NCI-H2196 treated with DMSO at 0.1 percent for 48 hours (cell line): ENCODE results near the gene LRP1B.

Experiments used
- DNase-seq: peaks from one replicate; lab custom pipeline; 2025; ENCODE audit not compliant: unreplicated experiment; lab: John Stamatoyannopoulos, UW

Gene LRP1B

GRCh38 chr2:141529659-141530058 is 601.2 kb downstream of the LRP1B start:
- DNase-seq: no peak

- no peak for DNase-seq
Observed at GRCh38 chr2:141528990-141529389, 601.8 kb downstream of the LRP1B start.

DNA sequence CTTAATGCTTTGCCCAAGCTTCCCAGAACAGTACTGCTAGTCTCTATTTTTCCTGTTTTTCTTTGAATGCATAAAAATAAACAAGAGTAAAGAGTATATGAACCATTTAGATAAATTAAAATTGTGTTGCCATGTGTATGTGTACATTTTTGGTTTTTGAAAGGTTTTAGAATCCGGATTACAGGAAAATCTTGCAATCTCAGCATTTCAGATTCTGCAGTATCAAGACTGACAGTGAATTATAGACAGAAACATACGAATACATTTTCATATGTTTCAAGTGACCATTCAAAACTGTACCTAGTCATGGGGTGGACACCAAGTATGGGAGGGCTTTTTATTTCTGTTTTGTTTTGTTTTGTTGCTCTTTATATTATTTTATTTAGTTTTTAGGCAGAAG is 604.1 kb downstream of the LRP1B start:
- DNase-seq: no peak

DNA sequence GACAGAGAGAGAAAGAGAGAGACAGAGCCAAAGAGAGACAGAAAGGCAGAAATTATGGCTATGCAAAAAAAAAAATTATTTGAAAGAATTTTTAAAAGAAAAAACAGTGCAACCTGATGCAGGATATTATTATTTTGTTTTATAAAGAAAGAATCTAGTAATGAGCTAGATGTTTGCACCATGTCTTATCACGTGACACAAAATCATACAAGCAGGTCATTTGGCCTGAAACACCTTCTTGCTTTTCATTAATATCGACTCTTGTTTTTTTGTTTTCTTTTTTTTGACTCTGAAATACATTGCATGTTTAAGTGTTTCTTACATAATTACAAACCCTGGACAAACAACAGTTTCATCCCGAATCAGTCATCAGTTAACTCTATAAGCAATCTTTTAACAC is 606.0 kb downstream of the LRP1B start:
- DNase-seq: no peak

DNA sequence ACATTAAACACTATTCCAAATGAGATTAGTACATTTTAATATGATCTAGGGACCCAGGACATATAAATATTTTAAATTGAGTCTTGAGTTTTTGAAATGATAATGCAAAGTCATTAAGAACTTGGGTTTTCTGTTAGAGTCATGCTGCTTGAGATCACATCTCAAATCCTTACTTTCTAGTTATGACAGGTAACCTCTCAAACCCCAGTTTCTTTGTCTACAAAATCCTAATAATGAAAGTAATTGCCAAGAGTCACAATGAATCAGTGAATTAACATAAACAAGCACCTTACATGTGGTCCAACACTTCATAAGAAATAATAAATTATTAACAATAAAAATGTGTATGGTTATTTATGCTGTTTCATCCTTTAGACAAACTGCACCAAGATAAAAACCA is 607.6 kb downstream of the LRP1B start:
- DNase-seq: no peak

DNA sequence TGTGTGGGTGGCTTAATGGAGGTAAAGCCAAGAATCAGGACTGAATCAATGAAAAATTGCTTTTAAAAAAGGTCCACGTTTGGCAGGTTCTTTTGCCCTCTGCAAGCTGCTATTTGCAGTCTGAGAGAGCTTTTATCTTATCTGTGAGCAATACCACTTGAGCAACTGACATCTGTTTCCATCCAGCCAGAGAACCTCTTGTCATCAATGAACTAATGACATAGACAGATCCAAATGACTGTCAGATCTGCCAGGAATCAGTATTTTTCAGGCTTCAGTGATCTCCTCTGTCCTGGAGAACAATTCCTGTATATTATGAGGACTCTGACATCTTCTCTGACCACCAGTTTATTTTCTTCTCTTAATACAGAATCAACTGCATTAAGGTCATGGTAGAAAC is 608.1 kb downstream of the LRP1B start:
- no peak for DNase-seq

DNA sequence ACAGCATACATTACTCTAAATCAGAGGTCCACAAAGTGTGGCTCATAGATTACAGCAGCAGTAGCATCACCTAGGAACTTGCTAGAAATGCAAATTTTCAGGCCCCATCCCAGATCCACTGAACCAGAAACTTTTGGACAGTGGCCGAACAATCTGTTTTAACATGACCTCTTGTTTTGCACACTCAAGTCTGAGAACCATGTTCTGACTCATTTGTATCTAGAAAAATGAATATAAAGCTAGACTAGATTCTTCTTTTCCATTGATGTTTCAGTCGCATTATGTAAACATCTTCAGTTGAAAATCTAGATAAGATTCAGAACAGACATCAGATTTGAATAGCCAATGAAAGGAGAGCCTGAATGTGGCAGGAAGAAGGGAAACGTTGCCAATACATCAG is 608.8 kb downstream of the LRP1B start:
- no peak for DNase-seq

DNA sequence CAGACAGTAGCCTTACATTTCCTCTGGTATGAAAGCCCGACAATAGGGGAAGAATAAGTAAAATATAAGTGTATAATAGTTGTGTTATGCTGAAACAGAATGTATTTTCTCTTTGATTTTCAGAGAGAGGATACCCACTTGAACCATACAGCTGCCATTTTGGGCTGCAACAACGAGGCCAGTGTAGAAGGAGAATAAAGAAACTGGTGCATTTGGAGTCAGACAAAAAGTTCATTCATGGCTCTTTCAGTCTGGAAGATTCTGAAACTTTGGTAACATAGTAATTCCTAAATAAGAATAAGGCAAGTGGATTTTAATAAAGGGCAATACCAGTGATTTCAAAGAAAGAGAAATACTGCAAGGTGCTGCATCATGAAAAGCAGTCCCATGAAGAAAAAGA is 610.9 kb downstream of the LRP1B start:
- no peak for DNase-seq

DNA sequence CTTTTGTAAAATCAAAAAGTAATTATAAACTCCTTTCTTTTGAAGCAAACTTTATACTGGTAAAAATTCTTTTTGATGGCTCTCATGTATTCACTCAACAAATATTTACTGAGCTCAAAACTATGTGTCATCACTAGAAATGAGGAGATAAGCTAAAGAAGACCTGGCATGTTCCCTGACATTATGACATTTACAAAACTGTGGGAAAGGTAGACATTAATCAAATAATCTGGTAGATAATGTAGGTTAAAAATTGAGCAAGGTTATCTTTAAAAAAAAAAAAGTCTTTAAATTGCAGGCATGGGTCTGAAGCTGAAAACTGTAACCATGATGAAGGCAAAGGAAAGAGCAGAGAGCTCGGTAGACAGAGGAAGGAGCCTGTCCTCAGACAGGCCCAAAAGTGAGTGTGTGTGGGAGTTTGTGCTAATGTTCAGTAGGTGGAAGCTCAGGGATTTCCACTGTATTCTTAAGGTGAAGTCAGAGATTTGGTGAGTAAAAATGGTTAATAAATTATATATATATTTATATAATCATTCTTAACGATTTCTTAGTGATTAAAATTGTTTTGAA is 612.9 kb downstream of the LRP1B start:
- no peak for DNase-seq

DNA sequence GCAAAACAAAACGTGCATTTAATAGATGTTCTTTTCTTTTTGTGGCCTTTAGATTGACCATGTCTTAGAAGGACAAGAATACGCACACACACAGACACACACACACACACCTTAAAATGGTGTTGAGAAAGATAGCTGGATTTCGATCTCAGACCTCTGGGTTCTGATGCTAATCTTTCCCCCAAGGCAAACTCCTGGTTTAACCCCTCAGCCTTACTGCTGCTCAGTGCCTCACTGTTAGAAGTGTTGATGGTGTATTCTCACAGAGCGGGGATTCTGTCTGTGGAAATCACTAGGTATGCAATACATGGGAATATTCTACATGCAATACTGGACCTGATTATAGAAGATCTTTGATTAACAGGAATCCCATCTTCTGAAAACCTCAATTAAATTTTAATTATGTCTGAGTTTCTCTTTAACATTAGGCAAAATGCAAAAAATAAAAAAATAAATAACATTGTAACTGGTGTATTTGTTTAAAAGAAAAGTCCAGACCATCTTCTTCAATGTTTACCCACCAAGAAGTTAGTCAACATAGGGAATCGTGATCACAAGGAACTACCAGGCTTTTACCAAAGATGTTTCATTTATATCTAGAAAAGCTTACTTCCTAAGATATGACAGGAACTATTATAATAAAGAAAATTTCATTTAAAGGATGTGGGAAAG is 613.5 kb downstream of the LRP1B start:
- DNase-seq: no peak

GRCh38 chr2:141515931-141516330 is 614.9 kb downstream of the LRP1B start:
- no peak for DNase-seq

- no peak for DNase-seq
Observed at GRCh38 chr2:141513853-141514252, 617.0 kb downstream of the LRP1B start.

- DNase-seq: no peak
Observed at GRCh38 chr2:141508806-141509595, 621.8 kb downstream of the LRP1B start.

DNA sequence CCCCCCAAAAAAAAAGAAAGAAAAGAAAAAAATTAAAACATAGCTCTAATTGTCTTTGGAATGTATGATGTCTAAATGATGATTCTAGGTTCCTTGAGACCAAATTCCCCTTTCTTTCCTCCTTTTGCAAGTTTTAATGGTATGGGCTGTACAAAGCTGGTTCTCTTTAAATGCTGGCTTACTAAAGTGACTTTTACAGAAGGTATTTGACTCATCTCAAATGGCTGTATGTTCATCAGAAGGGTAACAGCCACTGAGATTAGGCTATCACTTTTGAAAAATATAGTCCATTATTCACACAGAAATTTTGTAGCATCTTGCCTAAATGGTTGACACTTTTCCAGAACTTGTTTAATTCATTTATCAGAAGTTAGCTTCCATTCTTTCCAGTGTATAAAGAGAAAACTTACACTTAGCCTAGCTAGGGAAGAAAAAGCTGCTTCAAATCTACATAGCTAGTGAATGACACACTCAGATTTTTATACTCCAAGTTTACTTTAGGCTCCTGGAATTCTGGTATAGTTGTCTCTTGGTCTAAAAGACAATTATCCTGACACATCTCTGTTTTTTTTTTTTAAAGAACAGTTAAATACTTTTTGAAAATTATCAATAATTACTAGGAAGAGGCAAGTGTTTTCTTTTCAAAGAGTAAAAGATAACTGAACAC is 622.6 kb downstream of the LRP1B start:
- DNase-seq: no peak

- no peak for DNase-seq
Observed at GRCh38 chr2:141506135-141506534, 624.7 kb downstream of the LRP1B start.

DNA sequence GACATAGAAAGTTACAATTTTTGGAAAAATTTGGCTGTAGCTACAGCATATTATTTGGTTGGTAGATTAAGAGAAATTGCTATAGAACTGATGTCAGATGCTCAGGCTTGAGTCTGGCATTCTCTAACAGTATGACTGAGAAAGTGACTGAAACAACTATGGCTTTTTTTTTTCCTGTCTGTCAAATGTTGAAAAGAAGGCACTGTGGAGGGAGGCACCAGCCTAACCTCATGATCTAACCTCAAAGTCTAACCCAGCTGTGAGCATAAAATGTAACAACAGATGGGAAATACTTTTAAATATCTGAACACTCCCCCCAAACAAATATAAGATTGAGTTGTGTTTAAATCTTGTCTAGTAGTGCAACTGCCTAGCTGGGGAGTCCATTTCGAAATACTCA is 629.1 kb downstream of the LRP1B start:
- no peak for DNase-seq

- no peak for DNase-seq
Observed at GRCh38 chr2:141499123-141499522, 631.7 kb downstream of the LRP1B start.

DNA sequence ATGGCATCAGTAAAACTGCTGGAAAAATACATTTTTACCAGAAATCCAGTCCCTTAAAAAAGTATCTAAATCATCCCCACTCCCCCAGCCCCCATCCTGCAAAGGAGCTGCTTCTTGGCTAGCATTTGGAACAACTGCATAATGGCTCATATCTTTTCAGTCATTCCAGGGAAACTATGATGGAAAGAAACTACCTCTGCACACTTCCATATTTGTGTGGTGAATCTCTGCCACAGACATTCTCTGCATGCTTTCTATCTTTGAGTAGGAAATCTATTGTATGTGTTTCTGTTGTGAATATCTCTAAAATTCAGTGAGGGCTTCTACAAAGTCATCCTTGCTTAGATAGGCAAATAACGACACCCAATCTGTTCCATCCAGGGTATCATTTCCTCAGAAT is 632.3 kb downstream of the LRP1B start:
- no peak for DNase-seq

DNA sequence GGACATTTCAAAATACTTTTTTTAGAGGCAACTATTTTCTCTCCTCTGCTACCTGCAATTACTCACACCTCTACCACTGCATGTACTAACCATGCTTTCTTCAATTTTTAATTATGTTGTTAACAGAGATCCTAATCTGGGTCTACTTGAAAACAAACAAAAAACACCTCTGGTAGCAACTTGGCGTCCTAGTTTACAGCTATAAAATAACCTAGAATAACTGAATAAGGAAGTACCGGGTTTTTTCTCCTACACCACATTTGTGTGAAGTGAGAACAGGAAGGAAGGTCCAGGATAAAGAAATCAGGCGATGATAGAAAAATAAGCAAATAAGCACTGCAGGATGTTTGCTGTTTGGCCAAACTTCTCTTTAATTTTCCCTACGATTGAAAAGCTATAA is 633.5 kb downstream of the LRP1B start:
- no peak for DNase-seq

DNA sequence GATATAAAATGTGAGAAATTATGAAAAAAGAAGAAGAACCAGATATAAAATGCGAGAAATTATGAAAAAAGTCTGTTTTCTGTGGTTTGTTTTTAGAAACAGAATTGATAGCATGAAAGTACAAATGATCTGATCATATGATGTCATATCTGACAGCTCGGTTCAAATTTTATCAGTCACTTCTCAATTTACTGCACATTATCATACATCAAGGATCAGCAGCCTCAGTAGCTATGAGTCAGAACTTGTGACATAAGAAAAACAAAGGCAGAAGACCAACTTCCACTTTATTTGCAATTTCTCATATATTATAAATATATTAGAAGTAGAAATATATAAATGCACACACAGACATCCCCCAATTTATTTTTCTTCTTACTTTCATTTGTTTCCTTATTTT is 634.0 kb downstream of the LRP1B start:
- DNase-seq: no peak

DNA sequence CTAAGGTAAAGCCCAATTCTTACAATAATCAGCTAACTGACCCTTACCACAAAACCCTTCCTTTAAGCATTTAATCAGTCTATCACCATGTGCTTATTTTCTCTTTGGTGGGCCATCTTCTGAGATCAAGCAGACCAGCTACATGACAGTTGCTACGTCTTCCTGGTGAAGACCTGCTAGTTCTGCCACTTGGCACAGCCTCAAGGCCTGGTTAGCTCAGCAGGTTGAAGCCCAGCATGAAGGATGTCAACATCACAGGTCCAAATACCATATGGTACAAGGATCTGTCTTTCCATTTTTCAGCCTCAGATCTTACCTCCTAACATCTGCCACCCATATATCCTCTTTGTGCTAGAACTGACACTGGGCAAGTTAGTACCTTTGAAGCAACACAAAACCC is 636.9 kb downstream of the LRP1B start:
- no peak for DNase-seq

GRCh38 chr2:141492816-141493215 is 638.0 kb downstream of the LRP1B start:
- DNase-seq: no peak
